ENCODE data around the gene NAGK.
"Not testable (repeated sequence)": the region's sequence is repeated elsewhere in the genome, so short reads cannot be mapped to it uniquely, and the experiment has no call there.

NAGK gene

GRCh38 chr2:71070294-71071093 lies 2.0 kb downstream of the NAGK start:
- no peak for DNase-seq (ENCODE audit: low read depth)

- peak; percentile 47 for DNase-seq (ENCODE audit: low read depth)
Measured at GRCh38 chr2:71071681-71072398, 3.4 kb downstream of the NAGK start.

- DNase-seq (ENCODE audit: low read depth): no peak
Measured at GRCh38 chr2:71072492-71072891, 4.0 kb downstream of the NAGK start.

- no peak for DNase-seq (ENCODE audit: low read depth)
Measured at GRCh38 chr2:71073475-71073874, 5.0 kb downstream of the NAGK start.

GRCh38 chr2:71074893-71075395 lies 6.5 kb downstream of the NAGK start:
- DNase-seq (ENCODE audit: low read depth): no peak

- DNase-seq (ENCODE audit: low read depth): no peak
Measured at GRCh38 chr2:71078624-71079023, 10.2 kb downstream of the NAGK start.

GRCh38 chr2:71082402-71083252 lies 14.2 kb downstream of the NAGK start:
- DNase-seq (ENCODE audit: low read depth): no peak

GRCh38 chr2:71083297-71083696 lies 14.8 kb downstream of the NAGK start:
- DNase-seq (ENCODE audit: low read depth): not testable (repeated sequence)

- DNase-seq (ENCODE audit: low read depth): not testable (repeated sequence)
Measured at GRCh38 chr2:71083752-71084312, 15.4 kb downstream of the NAGK start.

- not testable (repeated sequence) for DNase-seq (ENCODE audit: low read depth)
Measured at GRCh38 chr2:71085325-71086003, 17.0 kb downstream of the NAGK start.

GRCh38 chr2:71089475-71089874 lies 21.0 kb downstream of the NAGK start:
- DNase-seq (ENCODE audit: low read depth): not testable (repeated sequence)

- not testable (repeated sequence) for DNase-seq (ENCODE audit: low read depth)
Measured at GRCh38 chr2:71091808-71092207, 23.4 kb downstream of the NAGK start.

GRCh38 chr2:71092491-71093260 lies 24.2 kb downstream of the NAGK start:
- not testable (repeated sequence) for DNase-seq (ENCODE audit: low read depth)

GRCh38 chr2:71100195-71100964 lies 31.9 kb downstream of the NAGK start:
- peak; percentile 14 for DNase-seq (ENCODE audit: low read depth)

- no peak for DNase-seq (ENCODE audit: low read depth)
Measured at GRCh38 chr2:71101656-71102055, 33.2 kb downstream of the NAGK start.

- DNase-seq (ENCODE audit: low read depth): no peak
Measured at GRCh38 chr2:71102981-71103681, 34.7 kb downstream of the NAGK start.

- DNase-seq (ENCODE audit: low read depth): no peak
Measured at GRCh38 chr2:71103809-71104208, 35.4 kb downstream of the NAGK start.

GRCh38 chr2:71106463-71106862 lies 38.0 kb downstream of the NAGK start:
- DNase-seq (ENCODE audit: low read depth): not testable (repeated sequence)

- no peak for DNase-seq (ENCODE audit: low read depth)
Measured at GRCh38 chr2:71108091-71108490, 39.6 kb downstream of the NAGK start.
